Activated CD8-positive, alpha-beta memory T cell treated with anti-CD3 and anti-CD28 coated beads, Interleukin-2, amount 50 U/mL, for 1 hour (primary cell): Measurements from ENCODE around the gene MUC16.

Source experiments
- DNase-seq: peaks from one replicate; pipeline ENCODE4 v3.0.0-alpha.2; 2020; ENCODE audit errors: extremely low read depth

The MUC16 gene

GRCh38 chr19:9009431-9009830 is 778 bp downstream of the MUC16 start:
- DNase-seq = no peak

DNA sequence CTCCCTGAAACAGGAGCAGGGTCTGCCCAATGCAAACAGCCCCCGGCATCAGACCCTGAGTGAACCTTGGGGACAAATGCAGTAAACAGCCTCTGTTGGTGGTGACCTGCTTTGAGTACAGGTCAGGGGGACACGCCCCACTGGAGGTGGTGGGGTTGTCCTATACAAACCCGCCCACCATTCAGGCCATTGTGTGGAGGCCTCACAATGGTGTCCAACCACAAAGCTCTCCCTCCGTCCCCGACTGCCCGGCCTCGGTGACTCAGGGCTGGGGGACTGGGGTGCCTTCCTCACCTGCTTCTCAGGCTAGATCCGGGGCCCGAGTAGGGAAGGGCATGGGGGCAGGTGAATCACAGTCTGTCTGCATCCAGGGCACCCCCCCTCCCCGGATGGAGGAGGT is 1.5 kb downstream of the MUC16 start:
- no peak for DNase-seq

- DNase-seq = no peak
These were observed 9.3 kb downstream of the MUC16 start for GRCh38 chr19:9000933-9001332.

- no peak for DNase-seq
These were observed 22.0 kb downstream of the MUC16 start for GRCh38 chr19:8988204-8988603.

- no peak for DNase-seq
These were observed 23.9 kb downstream of the MUC16 start for GRCh38 chr19:8986296-8986695.

DNA sequence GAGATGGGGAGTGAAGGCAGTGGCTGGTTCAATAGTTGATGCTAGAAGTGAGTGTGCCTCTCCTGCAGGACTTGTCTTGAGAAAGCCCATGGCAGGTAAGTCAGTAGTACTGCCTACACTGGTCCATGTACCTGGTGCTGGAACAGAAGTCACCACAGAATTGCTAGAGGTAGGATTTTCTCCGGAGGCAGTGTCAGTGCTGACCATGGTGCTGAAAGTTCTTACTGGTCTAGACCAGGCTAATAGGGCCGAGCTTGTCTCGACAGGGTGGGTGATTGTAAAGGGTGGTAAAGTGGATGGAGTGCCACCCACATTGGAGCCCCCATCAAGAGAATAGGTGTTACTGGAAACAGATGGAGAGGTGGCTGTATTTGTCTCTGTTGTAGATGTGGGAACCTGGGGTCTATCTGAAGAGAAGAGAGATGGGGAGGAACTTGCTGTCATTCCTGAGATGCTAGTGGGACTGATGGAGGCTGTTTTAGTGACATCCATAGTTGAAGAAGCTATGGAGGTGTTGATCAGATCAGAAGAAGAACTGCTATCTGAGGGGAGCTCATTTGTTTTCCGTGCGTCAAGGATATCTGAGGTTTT is 36.6 kb downstream of the MUC16 start:
- no peak for DNase-seq

DNA sequence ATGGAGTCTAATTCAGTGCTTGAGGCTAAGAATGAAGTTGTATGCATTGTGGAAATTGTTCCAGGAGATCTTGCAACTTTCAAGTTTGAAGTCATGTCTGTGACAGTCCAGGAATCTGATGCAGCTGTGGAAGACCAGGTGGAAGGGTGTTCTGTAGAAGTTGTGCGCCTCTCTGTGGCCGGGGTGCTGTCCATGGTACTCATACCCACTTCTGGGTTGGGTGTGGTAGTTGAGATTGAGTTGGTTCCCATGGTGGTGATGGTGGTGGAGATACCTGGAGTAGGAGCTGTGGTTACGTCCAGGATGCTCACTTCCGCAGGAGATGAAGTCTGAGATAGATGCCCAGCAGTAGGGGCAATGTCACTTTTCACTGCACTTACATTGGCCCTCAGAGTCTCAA is 44.3 kb downstream of the MUC16 start:
- DNase-seq = no peak
